Panc1 (cell line): ENCODE results near the gene PLEKHG5. TPM values are rescaled to one million over a fixed set of nuclear protein-coding genes. Genes with fewer than 3 reads are reported as not detected.

Experiments used
- ATAC-seq: fragments of 200-7000 bp; cut with Tn5 transposase; 2 replicates; pipeline ENCODE4 v1.9.1; 2020; ENCODE audit warnings: mild to moderate bottlenecking, moderate library complexity
- BruUV-seq: library from RNA; stranded (reverse); fragments of 400-500 nt; replicated peaks from 2 replicates; lab custom pipeline; 2021; lab: Mats Ljungman, UMichigan
- CTCF ChIA-PET: fragments of 300-600 bp; sonication (Branson Sonifier 250); formaldehyde crosslinking; loops from one replicate; lab custom pipeline; 2022; ENCODE audit warnings: antibody characterized with exemption; lab: Charles Lee
- POLR2A ChIA-PET: fragments of 300-600 bp; sonication (Branson Sonifier 250); formaldehyde crosslinking; loops from one replicate; lab custom pipeline; 2022; ENCODE audit warnings: antibody characterized with exemption; lab: Charles Lee
- DNase-seq: peaks from one replicate; pipeline ENCODE4 v3.0.0-alpha.2; 2010; ENCODE audit warnings: low read depth, low spot score
- H3K27ac ChIP-seq: 2 replicates; pipeline ENCODE4 v1.5.1; 2011; ENCODE audit warnings: mild to moderate bottlenecking, low read length, inconsistent platforms
- H3K27me3 ChIP-seq: fragments of 200-500 bp; sonication (Bioruptor generic); 2 replicates; pipeline ENCODE4 v1.6.0; 2014; ENCODE audit warnings: low read length, inconsistent platforms; ENCODE audit not compliant: control insufficient read depth, insufficient read depth
- H3K36me3 ChIP-seq: fragments of 200-500 bp; sonication (Bioruptor generic); 2 replicates; pipeline ENCODE4 v1.5.1; 2014; ENCODE audit warnings: inconsistent platforms, mild to moderate bottlenecking, low read length, moderate library complexity; ENCODE audit not compliant: control insufficient read depth, insufficient read depth
- H3K4me1 ChIP-seq: 2 replicates; pipeline ENCODE4 v1.5.1; 2011; ENCODE audit warnings: inconsistent platforms, mild to moderate bottlenecking, low read length, moderate library complexity; ENCODE audit not compliant: control insufficient read depth, insufficient read depth
- H3K4me3 ChIP-seq, 2 experiments: 2 replicates each; pipeline ENCODE4 v1.5.1; 2011 to 2012; ENCODE audit warnings: low read depth in 2 of 2, low read length in 2 of 2, mild to moderate bottlenecking in 2 of 2, inconsistent platforms in 1 of 2, moderate library complexity in 1 of 2
- H3K9me3 ChIP-seq: fragments of 200-500 bp; sonication (Bioruptor generic); 2 replicates; pipeline ENCODE4 v1.5.1; 2014; ENCODE audit warnings: low read depth, mild to moderate bottlenecking, inconsistent platforms, low read length, moderate library complexity; ENCODE audit not compliant: control insufficient read depth, insufficient read depth
- POLR2AphosphoS5 ChIP-seq: IDR thresholded peaks from 2 replicates; pipeline ENCODE4 v1.6.1; 2012; ENCODE audit warnings: mild to moderate bottlenecking, low read depth, low read length, moderate library complexity
- SIN3A ChIP-seq: IDR thresholded peaks from 2 replicates; pipeline ENCODE4 v1.6.1; 2012; ENCODE audit warnings: low read depth, mild to moderate bottlenecking, low read length, moderate library complexity, borderline replicate concordance; ENCODE audit not compliant: insufficient read depth
- TCF7L2 ChIP-seq: IDR thresholded peaks from 2 replicates; pipeline ENCODE4 v1.6.1; 2011; ENCODE audit warnings: mild to moderate bottlenecking, low read depth, low read length, inconsistent platforms
- in situ Hi-C: cut with HindIII; loops from 2 replicates; pipeline ENCODE4 v1.10.0; 2016; ENCODE audit warnings: low sequenced_read_pairs, low pct_unique_long_range_greater_than_20kb
- intact Hi-C: fragments of 100-400 bp; cut with micrococcal nuclease; formaldehyde crosslinking; loops from one replicate; pipeline ENCODE4 v1.10.0; 2022; ENCODE audit not compliant: unreplicated experiment
- total RNA-seq: library from RNA; stranded (reverse); gene quantifications from one replicate; pipeline ENCODE4 v1.2.1, GENCODE V29; 2021; ENCODE audit not compliant: unreplicated experiment
- TF ChIP-seq, protein P1 (sequence below): fragments of 450-650 bp; IDR thresholded peaks from 2 replicates; pipeline ENCODE4 v1.5.1; 2017; ENCODE audit warnings: mild to moderate bottlenecking
- TF ChIP-seq, protein P2 (sequence below), 2 experiments: IDR thresholded peaks; 2 replicates each; pipeline ENCODE4 v1.6.1; 2011 to 2012; ENCODE audit warnings: low read depth in 2 of 2, control low read depth in 1 of 2, low read length in 1 of 2, mild to moderate bottlenecking in 1 of 2, moderate library complexity in 1 of 2; ENCODE audit not compliant: insufficient read depth in 1 of 2

The PLEKHG5 gene
- total RNA-seq, 1 experiment from 2014 or later, result 6.8 TPM

DNA sequence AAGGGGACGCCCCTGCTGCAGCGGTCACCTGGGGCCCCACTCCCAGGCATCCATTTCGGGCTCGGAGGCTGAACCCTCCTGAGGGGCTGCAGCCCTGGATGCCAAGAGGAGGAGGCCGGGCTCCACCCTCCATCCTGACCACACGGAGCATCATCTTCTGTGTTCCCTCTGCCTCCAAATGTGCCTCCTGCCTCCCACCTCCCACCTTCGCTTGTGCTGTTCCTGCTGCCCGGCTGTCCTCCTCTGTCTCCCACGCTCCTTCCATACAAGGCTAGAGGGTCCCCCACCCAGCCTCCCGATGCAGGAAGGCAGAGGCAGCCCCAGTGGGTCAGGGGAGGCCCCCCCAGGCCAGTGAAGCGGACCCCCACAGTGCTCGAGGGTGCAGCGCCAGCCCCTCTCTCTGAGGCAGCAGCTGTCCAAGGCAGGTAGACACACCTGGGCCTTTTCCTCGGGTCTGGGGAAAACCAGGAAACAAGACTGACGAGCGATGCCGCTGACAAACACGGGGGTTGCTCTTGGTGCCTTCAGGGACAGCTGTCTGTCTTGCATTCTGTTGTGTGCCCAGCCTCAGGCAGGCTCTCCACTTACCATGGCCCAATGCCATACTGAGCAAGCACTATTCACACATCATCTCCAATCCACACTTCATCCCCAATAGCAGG, 16.8 kb upstream of the PLEKHG5 start:
- Histone ChIP-seq H3K4me3 (no peak overlapping the region), H3K27ac (no peak overlapping the region), H3K4me1 (no peaks in the 10 kb centered on the region), H3K27me3 (no peaks in the 10 kb centered on the region), H3K9me3 (no peaks in the 10 kb centered on the region), H3K36me3 (no peaks in the 10 kb centered on the region)
- intact Hi-C loops (no loop called here), in situ Hi-C loops (no loop called here)
- DNase-seq (no peak), ATAC-seq (peak; percentile 40; the same call in 1 of the 2 replicates)
- BruUV-seq, result no TSS peak
- TF ChIP-seq, protein P1, sequence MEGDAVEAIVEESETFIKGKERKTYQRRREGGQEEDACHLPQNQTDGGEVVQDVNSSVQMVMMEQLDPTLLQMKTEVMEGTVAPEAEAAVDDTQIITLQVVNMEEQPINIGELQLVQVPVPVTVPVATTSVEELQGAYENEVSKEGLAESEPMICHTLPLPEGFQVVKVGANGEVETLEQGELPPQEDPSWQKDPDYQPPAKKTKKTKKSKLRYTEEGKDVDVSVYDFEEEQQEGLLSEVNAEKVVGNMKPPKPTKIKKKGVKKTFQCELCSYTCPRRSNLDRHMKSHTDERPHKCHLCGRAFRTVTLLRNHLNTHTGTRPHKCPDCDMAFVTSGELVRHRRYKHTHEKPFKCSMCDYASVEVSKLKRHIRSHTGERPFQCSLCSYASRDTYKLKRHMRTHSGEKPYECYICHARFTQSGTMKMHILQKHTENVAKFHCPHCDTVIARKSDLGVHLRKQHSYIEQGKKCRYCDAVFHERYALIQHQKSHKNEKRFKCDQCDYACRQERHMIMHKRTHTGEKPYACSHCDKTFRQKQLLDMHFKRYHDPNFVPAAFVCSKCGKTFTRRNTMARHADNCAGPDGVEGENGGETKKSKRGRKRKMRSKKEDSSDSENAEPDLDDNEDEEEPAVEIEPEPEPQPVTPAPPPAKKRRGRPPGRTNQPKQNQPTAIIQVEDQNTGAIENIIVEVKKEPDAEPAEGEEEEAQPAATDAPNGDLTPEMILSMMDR, result no peak
- TF ChIP-seq, protein P2, sequence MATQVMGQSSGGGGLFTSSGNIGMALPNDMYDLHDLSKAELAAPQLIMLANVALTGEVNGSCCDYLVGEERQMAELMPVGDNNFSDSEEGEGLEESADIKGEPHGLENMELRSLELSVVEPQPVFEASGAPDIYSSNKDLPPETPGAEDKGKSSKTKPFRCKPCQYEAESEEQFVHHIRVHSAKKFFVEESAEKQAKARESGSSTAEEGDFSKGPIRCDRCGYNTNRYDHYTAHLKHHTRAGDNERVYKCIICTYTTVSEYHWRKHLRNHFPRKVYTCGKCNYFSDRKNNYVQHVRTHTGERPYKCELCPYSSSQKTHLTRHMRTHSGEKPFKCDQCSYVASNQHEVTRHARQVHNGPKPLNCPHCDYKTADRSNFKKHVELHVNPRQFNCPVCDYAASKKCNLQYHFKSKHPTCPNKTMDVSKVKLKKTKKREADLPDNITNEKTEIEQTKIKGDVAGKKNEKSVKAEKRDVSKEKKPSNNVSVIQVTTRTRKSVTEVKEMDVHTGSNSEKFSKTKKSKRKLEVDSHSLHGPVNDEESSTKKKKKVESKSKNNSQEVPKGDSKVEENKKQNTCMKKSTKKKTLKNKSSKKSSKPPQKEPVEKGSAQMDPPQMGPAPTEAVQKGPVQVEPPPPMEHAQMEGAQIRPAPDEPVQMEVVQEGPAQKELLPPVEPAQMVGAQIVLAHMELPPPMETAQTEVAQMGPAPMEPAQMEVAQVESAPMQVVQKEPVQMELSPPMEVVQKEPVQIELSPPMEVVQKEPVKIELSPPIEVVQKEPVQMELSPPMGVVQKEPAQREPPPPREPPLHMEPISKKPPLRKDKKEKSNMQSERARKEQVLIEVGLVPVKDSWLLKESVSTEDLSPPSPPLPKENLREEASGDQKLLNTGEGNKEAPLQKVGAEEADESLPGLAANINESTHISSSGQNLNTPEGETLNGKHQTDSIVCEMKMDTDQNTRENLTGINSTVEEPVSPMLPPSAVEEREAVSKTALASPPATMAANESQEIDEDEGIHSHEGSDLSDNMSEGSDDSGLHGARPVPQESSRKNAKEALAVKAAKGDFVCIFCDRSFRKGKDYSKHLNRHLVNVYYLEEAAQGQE (IDR thresholded peaks at IDR 0.05; ENCODE audit: insufficient read depth in 1 of 2, low read depth in 2 of 2, low read length in 1 of 2), result no peak
- TF ChIP-seq SIN3A (no peak), POLR2AphosphoS5 (no peak), TCF7L2 (no peak)
- ChIA-PET POLR2A (no interaction called here), CTCF (no interaction called here)

DNA sequence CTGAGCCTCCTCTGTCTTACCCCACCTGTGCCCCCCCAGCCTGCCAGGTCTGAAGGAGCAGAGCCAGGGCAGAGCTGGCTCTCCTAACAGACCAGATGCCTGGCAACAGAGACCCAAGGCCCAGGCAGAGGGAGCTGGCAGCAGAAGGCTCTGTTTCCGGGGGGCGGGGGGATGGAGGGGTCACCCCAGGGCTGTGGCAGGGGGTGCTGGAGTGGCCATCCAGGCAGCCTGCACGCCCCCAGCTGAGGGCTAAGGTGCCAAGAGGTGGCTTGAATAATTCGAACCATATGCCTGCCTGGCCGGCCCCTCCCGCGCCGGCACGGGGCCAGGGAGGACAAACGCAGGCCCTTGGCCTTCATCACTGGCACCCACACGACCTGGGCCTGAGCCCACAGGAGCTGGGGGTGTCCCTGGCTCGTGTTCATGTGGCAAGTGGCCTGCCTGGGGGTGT, 16.0 kb upstream of the PLEKHG5 start:
- ChIA-PET POLR2A (interaction anchor here (0.6 kb wide), 1 partner anchor 16 kb away, joined by 6 read pairs; no protein-coding TSS in a partner anchor), CTCF (interaction anchor here (0.6 kb wide), 1 partner anchor 67 kb away, joined by 3 read pairs; no protein-coding TSS in a partner anchor)
- TF ChIP-seq, protein P2 (IDR thresholded peaks at IDR 0.05; ENCODE audit: insufficient read depth in 1 of 2, low read depth in 2 of 2, low read length in 1 of 2), result no peak
- TF ChIP-seq SIN3A, result no peak
- TF ChIP-seq, protein P1, result no peak
- H3K9me3 ChIP-seq, result no peaks in the 10 kb centered on the region
- no peak overlapping the region for H3K4me3 ChIP-seq
- ATAC-seq, result no peak
- intact Hi-C loops (no loop called here), in situ Hi-C loops (no loop called here)
- no peaks in the 10 kb centered on the region for H3K4me1 ChIP-seq
- H3K27ac ChIP-seq, result no peak overlapping the region
- H3K36me3 ChIP-seq, result no peaks in the 10 kb centered on the region
- BruUV-seq, result no TSS peak
- no peaks in the 10 kb centered on the region for H3K27me3 ChIP-seq
- no peak for DNase-seq
